DOHH2 (cell line): ENCODE results near the gene SPRR2D.

Experiments used
- H3F3A ChIP-seq: fragments of 200-600 bp; sonication (generic), shearing (Covaris generic); 2 replicates; pipeline ENCODE4 v1.6.0; 2016; ENCODE audit warnings: antibody characterized with exemption, mild to moderate bottlenecking; ENCODE audit not compliant: control insufficient read depth, insufficient read depth
- H3K27ac ChIP-seq: fragments of 200-600 bp; sonication (generic); 2 replicates; pipeline ENCODE4 v1.5.1; 2014; ENCODE audit warnings: low read depth, mild to moderate bottlenecking, low read length, moderate library complexity
- H3K27me3 ChIP-seq: fragments of 200-600 bp; sonication (generic); 2 replicates; pipeline ENCODE4 v1.6.1; 2014; ENCODE audit warnings: mild to moderate bottlenecking, low read length, mixed read lengths; ENCODE audit not compliant: control insufficient read depth
- H3K36me3 ChIP-seq: fragments of 200-600 bp; sonication (generic); 2 replicates; pipeline ENCODE4 v1.6.1; 2014; ENCODE audit warnings: mild to moderate bottlenecking, low read length, moderate library complexity, mixed read lengths; ENCODE audit not compliant: control insufficient read depth
- H3K4me1 ChIP-seq: fragments of 200-600 bp; sonication (generic); 2 replicates; pipeline ENCODE4 v1.6.1; 2014; ENCODE audit warnings: mild to moderate bottlenecking, low read length, mixed read lengths; ENCODE audit not compliant: control insufficient read depth
- H3K4me2 ChIP-seq: fragments of 200-600 bp; sonication (generic); 2 replicates; pipeline ENCODE4 v1.6.0; 2014; ENCODE audit warnings: mild to moderate bottlenecking, low read length, moderate library complexity
- H3K4me3 ChIP-seq: fragments of 200-600 bp; sonication (generic); 2 replicates; pipeline ENCODE4 v1.5.1; 2014; ENCODE audit warnings: mild to moderate bottlenecking, low read length, mixed read lengths
- H3K79me2 ChIP-seq: fragments of 200-600 bp; sonication (generic); 2 replicates; pipeline ENCODE4 v1.6.1; 2014; ENCODE audit warnings: mild to moderate bottlenecking, low read length, mixed read lengths; ENCODE audit not compliant: control insufficient read depth
- H3K9me2 ChIP-seq: fragments of 200-600 bp; sonication (generic); replicated peaks from 2 replicates; pipeline ENCODE4 v1.6.1; 2014; ENCODE audit warnings: mild to moderate bottlenecking, low read length, mixed read lengths; ENCODE audit not compliant: control insufficient read depth
- H3K9me3 ChIP-seq: fragments of 200-600 bp; sonication (generic); 2 replicates; pipeline ENCODE4 v1.6.1; 2014; ENCODE audit warnings: antibody characterized with exemption, low read length, mixed read lengths; ENCODE audit not compliant: control insufficient read depth, insufficient read depth
- H4K20me1 ChIP-seq: fragments of 200-600 bp; sonication (generic); 2 replicates; pipeline ENCODE4 v1.6.0; 2014; ENCODE audit warnings: low read depth, mild to moderate bottlenecking, antibody characterized with exemption, low read length, moderate library complexity; ENCODE audit not compliant: control insufficient read depth, insufficient read depth
- EZH2phosphoT487 ChIP-seq: fragments of 200-600 bp; sonication (generic); IDR thresholded peaks from 2 replicates; pipeline ENCODE4 v1.6.1; 2017; ENCODE audit warnings: borderline replicate concordance, mild to moderate bottlenecking, antibody characterized with exemption, low read length, moderate library complexity, mixed read lengths
- TF ChIP-seq, protein P1 (sequence below): fragments of 200-600 bp; sonication (generic); IDR thresholded peaks from one replicate; pipeline ENCODE4 v1.5.1; 2014; ENCODE audit warnings: antibody characterized with exemption, mild to moderate bottlenecking, low read depth, low read length; ENCODE audit not compliant: poor library complexity, severe bottlenecking

Gene SPRR2D

DNA sequence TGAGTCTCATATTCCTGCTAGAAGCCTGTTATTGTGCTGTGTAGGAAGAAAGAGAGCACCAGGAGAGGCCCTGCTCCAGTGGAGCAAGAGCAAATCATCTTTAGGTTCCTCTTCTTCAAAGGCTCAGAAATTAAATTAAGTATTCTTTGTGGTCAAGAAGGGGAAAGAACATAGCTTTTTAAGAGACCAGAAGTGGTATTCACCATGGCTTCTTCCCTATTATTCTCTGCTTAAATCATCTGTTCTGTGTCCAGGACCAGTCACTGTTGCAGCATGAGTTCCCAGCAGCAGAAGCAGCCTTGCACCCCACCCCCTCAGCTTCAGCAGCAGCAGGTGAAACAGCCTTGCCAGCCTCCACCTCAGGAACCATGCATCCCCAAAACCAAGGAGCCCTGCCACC, 8.8 kb downstream of the SPRR2D start:
- H4K20me1 ChIP-seq: no peaks in the 10 kb centered on the region
- H3K4me2 ChIP-seq: no peak overlapping the region
- H3K9me3 ChIP-seq: no peaks in the 10 kb centered on the region
- TF ChIP-seq, protein P1, sequence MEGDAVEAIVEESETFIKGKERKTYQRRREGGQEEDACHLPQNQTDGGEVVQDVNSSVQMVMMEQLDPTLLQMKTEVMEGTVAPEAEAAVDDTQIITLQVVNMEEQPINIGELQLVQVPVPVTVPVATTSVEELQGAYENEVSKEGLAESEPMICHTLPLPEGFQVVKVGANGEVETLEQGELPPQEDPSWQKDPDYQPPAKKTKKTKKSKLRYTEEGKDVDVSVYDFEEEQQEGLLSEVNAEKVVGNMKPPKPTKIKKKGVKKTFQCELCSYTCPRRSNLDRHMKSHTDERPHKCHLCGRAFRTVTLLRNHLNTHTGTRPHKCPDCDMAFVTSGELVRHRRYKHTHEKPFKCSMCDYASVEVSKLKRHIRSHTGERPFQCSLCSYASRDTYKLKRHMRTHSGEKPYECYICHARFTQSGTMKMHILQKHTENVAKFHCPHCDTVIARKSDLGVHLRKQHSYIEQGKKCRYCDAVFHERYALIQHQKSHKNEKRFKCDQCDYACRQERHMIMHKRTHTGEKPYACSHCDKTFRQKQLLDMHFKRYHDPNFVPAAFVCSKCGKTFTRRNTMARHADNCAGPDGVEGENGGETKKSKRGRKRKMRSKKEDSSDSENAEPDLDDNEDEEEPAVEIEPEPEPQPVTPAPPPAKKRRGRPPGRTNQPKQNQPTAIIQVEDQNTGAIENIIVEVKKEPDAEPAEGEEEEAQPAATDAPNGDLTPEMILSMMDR: no peak
- no peak for TF ChIP-seq EZH2phosphoT487
- no peaks in the 10 kb centered on the region for H3K79me2 ChIP-seq
- no peak overlapping the region for H3K4me3 ChIP-seq
- H3K36me3 ChIP-seq: no peaks in the 10 kb centered on the region
- no peak overlapping the region for H3K27ac ChIP-seq
- no peaks in the 10 kb centered on the region for H3K27me3 ChIP-seq
- no peaks in the 10 kb centered on the region for H3K9me2 ChIP-seq
- no peaks in the 10 kb centered on the region for H3F3A ChIP-seq
- no peaks in the 10 kb centered on the region for H3K4me1 ChIP-seq

DNA sequence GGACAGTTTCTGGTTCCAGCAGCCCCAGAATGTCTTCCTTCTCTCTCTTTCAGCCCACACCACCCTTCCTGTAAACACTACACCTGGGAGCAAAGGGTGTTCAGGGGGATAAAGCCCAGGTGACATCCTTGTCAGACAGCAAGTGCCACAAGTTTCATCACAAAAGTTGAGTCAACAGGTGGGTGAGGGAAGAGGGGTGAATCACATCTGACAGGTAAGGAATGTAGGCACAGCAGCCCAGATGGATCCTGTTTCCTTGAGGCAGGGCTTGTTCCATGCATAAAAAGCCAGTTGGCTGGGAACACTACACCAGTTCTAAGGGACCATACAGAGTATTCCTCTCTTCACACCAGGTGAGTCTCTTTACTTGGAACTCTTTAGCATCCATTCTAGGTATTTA, 10.0 kb downstream of the SPRR2D start, which contains the start of gene SPRR1B:
Gene SPRR1B (plus strand): TSS at position 309 of the 400 bp plus-strand sequence. CDS start 1,143 bp downstream, outside the sequence.
- Histone ChIP-seq H3K4me3 (no peak within 1 kb of the TSS), H3K9me2 (no peaks in the 10 kb centered on the region), H3K4me2 (no peak within 1 kb of the TSS), H3K4me1 (no peaks in the 10 kb centered on the region), H3K27ac (no peak within 1 kb of the TSS), H3K79me2 (no peaks in the 10 kb centered on the region), H3K27me3 (no peaks in the 10 kb centered on the region), H3K36me3 (no peaks in the 10 kb centered on the region), H4K20me1 (no peaks in the 10 kb centered on the region), H3F3A (no peaks in the 10 kb centered on the region), H3K9me3 (no peaks in the 10 kb centered on the region)
- no peak for TF ChIP-seq EZH2phosphoT487
- TF ChIP-seq, protein P1: no peak

DNA sequence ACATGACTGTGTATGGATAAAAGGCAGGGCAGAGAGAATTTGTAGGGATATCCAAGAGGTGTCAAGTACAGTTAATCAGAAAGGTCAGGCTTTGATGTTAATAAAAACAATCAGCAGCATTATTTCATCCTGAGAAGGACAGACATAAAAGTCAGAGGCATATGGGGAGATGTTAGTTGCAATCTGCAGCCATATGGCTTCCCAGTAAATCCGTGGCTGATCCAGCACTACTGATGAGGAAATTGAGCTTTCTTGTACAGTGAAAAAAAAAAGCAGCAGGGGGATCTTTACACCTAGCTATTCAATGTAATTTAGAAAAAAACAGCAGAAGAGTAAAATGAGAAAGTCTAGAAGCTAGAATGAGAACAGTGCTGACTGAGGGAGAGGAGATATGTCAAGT, 12.2 kb downstream of the SPRR2D start:
- H3K9me2 ChIP-seq: no peaks in the 10 kb centered on the region
- no peaks in the 10 kb centered on the region for H4K20me1 ChIP-seq
- no peaks in the 10 kb centered on the region for H3F3A ChIP-seq
- H3K27ac ChIP-seq: no peak overlapping the region
- H3K4me3 ChIP-seq: no peak overlapping the region
- no peak for TF ChIP-seq EZH2phosphoT487
- TF ChIP-seq, protein P1: no peak
- no peaks in the 10 kb centered on the region for H3K27me3 ChIP-seq
- no peaks in the 10 kb centered on the region for H3K9me3 ChIP-seq
- no peak overlapping the region for H3K4me2 ChIP-seq
- no peaks in the 10 kb centered on the region for H3K79me2 ChIP-seq
- H3K36me3 ChIP-seq: no peaks in the 10 kb centered on the region
- H3K4me1 ChIP-seq: no peaks in the 10 kb centered on the region

DNA sequence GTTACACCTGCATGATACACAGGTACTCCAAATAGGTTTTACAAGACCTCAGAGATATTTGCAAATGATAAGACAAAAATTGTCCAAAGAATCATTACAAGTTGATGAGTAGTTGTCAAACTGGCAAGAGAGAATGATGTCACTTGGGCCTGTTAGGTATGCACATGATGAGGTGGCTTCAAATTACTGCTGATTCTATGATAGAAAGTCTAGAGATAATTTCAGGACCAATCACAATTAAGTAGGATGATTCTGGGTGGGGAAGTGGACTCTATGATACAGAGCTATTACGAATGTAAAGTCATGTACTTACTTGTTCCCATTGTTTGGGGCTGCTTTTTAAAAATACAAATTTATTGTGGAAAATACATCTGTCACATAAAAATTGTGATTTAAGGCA, 15.1 kb downstream of the SPRR2D start:
- TF ChIP-seq, protein P1: no peak
- no peak for TF ChIP-seq EZH2phosphoT487
- Histone ChIP-seq H3K4me2 (no peak overlapping the region), H3K27me3 (no peaks in the 10 kb centered on the region), H3K9me3 (no peaks in the 10 kb centered on the region), H3K36me3 (no peaks in the 10 kb centered on the region), H3K4me1 (no peaks in the 10 kb centered on the region), H3K27ac (no peak overlapping the region), H3K79me2 (no peaks in the 10 kb centered on the region), H4K20me1 (no peaks in the 10 kb centered on the region), H3K9me2 (no peaks in the 10 kb centered on the region), H3K4me3 (no peak overlapping the region), H3F3A (no peaks in the 10 kb centered on the region)
